Stomach (tissue), 9 donors: ENCODE measurements around the gene CYB561D1. TPM values are rescaled to one million over a fixed set of nuclear protein-coding genes. Genes with fewer than 3 reads are reported as not detected.
A peak's percentile ranks its signal among the peaks of the same experiment; 100 is the strongest.

ENCODE experiments used
- DNase-seq, 2 donors: peaks; one replicate each; pipeline versions ENCODE4 v3.0.0 to v3.0.0-alpha.2; 2013 to 2019
- H3K27ac ChIP-seq, 5 donors: fragments of 200-600 bp in 4 of 5; sonication (generic) in 4 of 5; one replicate each; pipeline ENCODE4 v1.5.1; 2013 to 2019; ENCODE audit warnings: mild to moderate bottlenecking in 1 of 5, moderate library complexity in 1 of 5
- H3K27me3 ChIP-seq, 3 donors: fragments of 200-600 bp; sonication (generic); one replicate each; pipeline ENCODE4 v1.5.1; 2017 to 2019; ENCODE audit warnings: mixed run types in 1 of 3
- H3K36me3 ChIP-seq, 4 donors: fragments of 200-600 bp; sonication (generic); 1 replicate in 3 of 4; 2 replicates in 1 of 4; pipeline ENCODE4 v1.5.1; 2016 to 2019
- H3K4me1 ChIP-seq, 4 donors: fragments of 200-600 bp; sonication (generic); one replicate each; pipeline ENCODE4 v1.5.1; 2016 to 2019
- H3K4me3 ChIP-seq, 4 donors: fragments of 200-600 bp; sonication (generic) in 3 of 4; one replicate each; pipeline ENCODE4 v1.5.1; 2016 to 2019; ENCODE audit warnings: mild to moderate bottlenecking in 1 of 4
- H3K9me3 ChIP-seq, 4 donors: fragments of 200-600 bp; sonication (generic); one replicate each; pipeline ENCODE4 v1.5.1; 2016 to 2019
- EP300 ChIP-seq: sonication (generic); formaldehyde crosslinking; IDR thresholded peaks from one replicate; pipeline ENCODE4 v1.6.1; 2017; ENCODE audit warnings: antibody characterized with exemption
- POLR2A ChIP-seq, 4 donors: fragments of 450-650 bp; IDR thresholded peaks; one replicate each; pipeline ENCODE4 v1.6.1; 2016; ENCODE audit warnings: antibody characterized with exemption in 4 of 4, control low read depth in 2 of 4, mild to moderate bottlenecking in 1 of 4, moderate library complexity in 1 of 4
- POLR2AphosphoS5 ChIP-seq, 3 donors: sonication (generic); formaldehyde crosslinking; IDR thresholded peaks; one replicate each; pipeline ENCODE4 v1.6.1; 2016; ENCODE audit warnings: antibody characterized with exemption in 3 of 3
- WGBS, 5 donors: extraction: QIAGEN DNeasy Blood & Tissue Kit in 3 of 5; methylation state at CpG; one replicate each; pipeline versions ENCODE4 v1.1.5 to v1.1.7; 2013 to 2018; 5-methylcytosine and 5-hydroxymethylcytosine counted together
- intact Hi-C: fragments of 100-400 bp; cut with DNase I; formaldehyde crosslinking; loops from one replicate; pipeline ENCODE4 v1.15.1; 2023; ENCODE audit warnings: low total_unique reads
- polyA plus RNA-seq, 3 donors: library from polyadenylated mRNA; stranded (reverse); fragments of 200-250 nt; gene quantifications; one replicate each; pipeline ENCODE4 v1.2.3, GENCODE V29; 2013
- total RNA-seq, 5 donors: library from RNA; depleted of rRNA; stranded (reverse); fragments of >200 nt; gene quantifications; one replicate each; pipeline versions ENCODE4 v1.1.0 to v1.2.3, GENCODE V29; 2014 to 2016
- TF ChIP-seq, protein P1 (sequence below), 7 experiments: fragments of 450-650 bp in 4 of 7; fragments of 200-600 bp in 3 of 7; sonication (generic) in 3 of 7; IDR thresholded peaks; one replicate each; pipeline ENCODE4 v1.5.1; 2016 to 2019; ENCODE audit warnings: antibody characterized with exemption in 7 of 7, control low read depth in 2 of 7, mild to moderate bottlenecking in 1 of 7
- donor health status: healthy with polysubstance abuse.
- donor health status: Bipolar disorder and iron deficiency.
- donor health status: healthy.

CYB561D1 gene
- total and polyA plus RNA-seq, 8 donors, result 1.8 to 6.4 (median 2.5) TPM

DNA sequence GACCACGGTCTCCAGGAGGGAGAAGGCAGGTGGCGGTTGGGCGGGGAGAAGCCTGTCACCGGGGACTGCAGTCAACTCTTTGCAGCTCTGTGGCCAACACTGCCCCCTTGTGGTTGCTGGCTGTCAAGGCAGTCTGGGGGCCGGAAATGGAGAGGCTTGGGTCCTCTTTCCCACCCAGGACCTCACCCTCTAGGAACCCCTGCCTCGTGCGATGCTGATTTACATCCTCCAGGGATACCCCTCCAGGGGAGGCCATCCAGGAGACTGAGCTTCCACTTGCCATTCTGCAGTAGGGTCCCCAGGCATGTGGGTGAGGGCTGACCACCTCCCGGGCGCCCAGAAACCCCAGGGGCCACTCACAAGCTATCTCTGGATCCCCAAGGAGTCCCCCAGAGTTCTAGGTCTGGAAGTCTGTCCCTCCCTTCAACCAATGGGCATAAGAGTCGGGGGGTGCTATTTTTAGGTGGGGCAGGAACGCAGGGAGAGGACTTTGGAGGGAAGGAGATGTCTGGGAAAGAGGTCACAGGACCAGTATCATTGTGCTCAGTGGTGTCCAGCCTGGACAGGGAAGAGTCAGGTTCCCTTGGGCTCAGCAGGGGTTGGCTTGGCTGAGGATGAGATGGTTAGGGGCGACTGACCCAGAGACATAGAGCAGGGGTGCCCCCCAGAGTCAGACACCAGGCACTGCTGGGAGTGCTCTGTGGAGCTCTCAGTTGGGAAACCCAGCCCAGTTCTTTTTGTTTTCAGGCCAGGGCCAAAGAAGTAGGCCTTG is 38.7 kb downstream of the CYB561D1 start:
- WGBS, 5 donors, result 11 to 16% (median 15%) methylated on average over 12 of the region's 12 CpGs
- DNase-seq, result peak; percentile 86 to 94
- Histone ChIP-seq H3K27ac (peak overlapping the region in 4 of 5 donors; percentile 13 to 61 (median 42)), H3K4me1 (peaks cover 0 to 29% (median 22%) of the 10 kb centered on the region in 4 donors), H3K9me3 (no peaks in the 10 kb centered on the region), H3K4me3 (peak overlapping the region in 3 of 4 donors; percentile 7 to 13 (median 13)), H3K36me3 (no peaks in the 10 kb centered on the region), H3K27me3 (no peaks in the 10 kb centered on the region)
- intact Hi-C loops, result loop anchor here (5.0 kb wide), 1 partner anchor 40 kb away; the partner anchor contains the start of gene CYB561D1
- TF ChIP-seq POLR2AphosphoS5 (IDR thresholded peaks at IDR 0.05), result peak in 1 of 3 donors; percentile 6
- TF ChIP-seq, protein P1, sequence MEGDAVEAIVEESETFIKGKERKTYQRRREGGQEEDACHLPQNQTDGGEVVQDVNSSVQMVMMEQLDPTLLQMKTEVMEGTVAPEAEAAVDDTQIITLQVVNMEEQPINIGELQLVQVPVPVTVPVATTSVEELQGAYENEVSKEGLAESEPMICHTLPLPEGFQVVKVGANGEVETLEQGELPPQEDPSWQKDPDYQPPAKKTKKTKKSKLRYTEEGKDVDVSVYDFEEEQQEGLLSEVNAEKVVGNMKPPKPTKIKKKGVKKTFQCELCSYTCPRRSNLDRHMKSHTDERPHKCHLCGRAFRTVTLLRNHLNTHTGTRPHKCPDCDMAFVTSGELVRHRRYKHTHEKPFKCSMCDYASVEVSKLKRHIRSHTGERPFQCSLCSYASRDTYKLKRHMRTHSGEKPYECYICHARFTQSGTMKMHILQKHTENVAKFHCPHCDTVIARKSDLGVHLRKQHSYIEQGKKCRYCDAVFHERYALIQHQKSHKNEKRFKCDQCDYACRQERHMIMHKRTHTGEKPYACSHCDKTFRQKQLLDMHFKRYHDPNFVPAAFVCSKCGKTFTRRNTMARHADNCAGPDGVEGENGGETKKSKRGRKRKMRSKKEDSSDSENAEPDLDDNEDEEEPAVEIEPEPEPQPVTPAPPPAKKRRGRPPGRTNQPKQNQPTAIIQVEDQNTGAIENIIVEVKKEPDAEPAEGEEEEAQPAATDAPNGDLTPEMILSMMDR (IDR thresholded peaks at IDR 0.05), result peak in 6 of 7 experiments; percentile 64 to 99 (median 97)
- no peak for TF ChIP-seq EP300

DNA sequence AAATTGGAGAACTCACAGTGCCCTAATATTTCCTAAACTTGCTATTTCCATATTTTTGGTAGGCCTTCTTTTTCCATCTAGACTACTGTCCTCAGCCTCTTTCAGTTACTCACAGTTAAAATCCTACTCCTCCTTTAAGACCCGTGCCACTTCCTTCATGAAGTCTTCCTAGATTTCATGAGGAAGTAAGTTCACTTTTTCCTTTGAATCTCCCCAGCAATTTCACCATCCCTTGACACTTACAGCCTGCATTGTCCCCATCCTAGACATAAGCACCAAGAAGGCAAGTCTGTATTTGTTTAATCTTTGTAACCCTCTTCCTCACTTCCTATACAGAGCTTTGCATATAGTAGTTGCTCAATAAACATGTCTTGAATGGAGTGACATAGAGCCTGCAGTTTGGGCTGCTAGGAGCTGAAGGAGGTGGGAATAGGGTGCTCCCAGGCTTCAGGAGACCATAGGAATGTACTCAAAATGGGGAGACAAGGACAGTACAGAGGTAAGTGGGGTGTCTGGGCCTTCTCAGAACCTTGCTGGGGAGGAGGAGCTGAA is 40.5 kb downstream of the CYB561D1 start:
- no peaks in the 10 kb centered on the region for H3K9me3 ChIP-seq
- intact Hi-C loops, result loop anchor here (5.0 kb wide), 1 partner anchor 42 kb away; the partner anchor contains the start of gene CYB561D1
- peaks cover 0 to 29% (median 22%) of the 10 kb centered on the region in 4 donors for H3K4me1 ChIP-seq
- TF ChIP-seq POLR2A (IDR thresholded peaks at IDR 0.05) (no peak), POLR2AphosphoS5 (IDR thresholded peaks at IDR 0.05) (no peak), EP300 (no peak)
- TF ChIP-seq, protein P1 (IDR thresholded peaks at IDR 0.05), result no peak
- H3K4me3 ChIP-seq, result no peak overlapping the region
- no peak overlapping the region for H3K27ac ChIP-seq
- H3K27me3 ChIP-seq, result no peaks in the 10 kb centered on the region
- no peaks in the 10 kb centered on the region for H3K36me3 ChIP-seq
- no peak for DNase-seq
- WGBS, 5 donors, result 78 to 89% (median 85%) methylated on average over 1 of the region's 1 CpG

DNA sequence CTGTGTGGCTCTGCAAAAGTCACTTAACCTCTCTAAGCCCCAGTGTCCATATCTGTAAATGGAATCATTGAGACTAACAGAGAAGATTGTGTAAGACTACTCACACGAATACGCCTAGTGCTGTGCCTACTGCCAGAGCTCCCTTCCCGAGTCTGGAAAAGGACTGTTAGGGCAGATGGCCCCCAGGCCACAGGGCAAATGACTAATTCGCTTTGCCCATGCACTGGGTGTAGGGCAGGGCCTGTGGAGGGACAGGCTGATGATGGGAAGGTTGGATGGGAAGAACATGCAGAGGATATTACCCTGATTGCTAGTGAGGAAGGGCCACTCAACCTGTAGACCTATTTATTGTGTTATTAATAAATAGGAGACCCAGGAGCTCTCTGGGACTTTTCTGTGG is 41.6 kb downstream of the CYB561D1 start:
- DNase-seq, result no peak
- no peak overlapping the region for H3K4me3 ChIP-seq
- no peak for TF ChIP-seq POLR2A (IDR thresholded peaks at IDR 0.05)
- TF ChIP-seq POLR2AphosphoS5 (IDR thresholded peaks at IDR 0.05), result no peak
- TF ChIP-seq, protein P1 (IDR thresholded peaks at IDR 0.05), result no peak
- no peak for TF ChIP-seq EP300

DNA sequence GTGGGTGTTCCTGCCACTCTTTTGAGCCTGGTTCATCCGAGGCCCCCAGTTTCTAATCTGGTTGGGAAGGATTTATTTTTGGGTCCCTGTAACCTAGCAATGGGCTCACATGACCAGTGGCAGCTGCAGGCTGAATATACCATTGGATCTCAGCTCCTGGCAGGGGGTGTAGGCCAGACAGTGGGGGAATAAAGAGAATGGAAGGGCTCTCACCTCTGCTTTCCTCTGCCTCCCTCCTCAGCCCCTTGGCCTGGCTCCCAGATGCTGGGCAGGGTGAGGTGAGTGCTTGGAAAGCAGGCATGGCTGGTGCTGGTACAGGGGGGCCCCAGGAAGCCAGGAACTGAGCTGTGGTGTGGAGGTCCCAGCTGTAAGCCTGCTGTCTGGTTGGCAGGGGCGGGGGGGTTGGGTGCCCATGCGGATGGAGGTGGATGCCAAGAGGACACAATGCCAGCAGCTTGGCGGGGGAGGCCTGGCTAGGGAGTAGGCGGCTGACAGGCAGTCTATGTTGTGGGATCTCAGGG is 42.1 kb downstream of the CYB561D1 start:
- Histone ChIP-seq H3K27ac (peak overlapping the region in 2 of 5 donors; percentile 17 to 40), H3K9me3 (no peaks in the 10 kb centered on the region), H3K4me1 (peaks cover 0 to 26% (median 19%) of the 10 kb centered on the region in 4 donors), H3K27me3 (no peaks in the 10 kb centered on the region), H3K36me3 (no peaks in the 10 kb centered on the region), H3K4me3 (no peak overlapping the region)
- WGBS, 5 donors, result 60 to 79% (median 67%) methylated on average over 4 to 5 of the region's 5 CpGs
- peak in 1 of 2 donors; percentile 48 for DNase-seq
- intact Hi-C loops, result no loop called here
- TF ChIP-seq POLR2AphosphoS5 (IDR thresholded peaks at IDR 0.05), result no peak
- TF ChIP-seq, protein P1 (IDR thresholded peaks at IDR 0.05), result no peak
- no peak for TF ChIP-seq EP300
- no peak for TF ChIP-seq POLR2A (IDR thresholded peaks at IDR 0.05)

More for the DNA sequence above, 41.6 kb downstream of the CYB561D1 start:
- intact Hi-C loops, result no loop called here
- 70 to 79% (median 75%) methylated on average over 4 of the region's 4 CpGs for WGBS, 5 donors
- Histone ChIP-seq H3K4me1 (peaks cover 0 to 29% (median 22%) of the 10 kb centered on the region in 4 donors), H3K9me3 (no peaks in the 10 kb centered on the region), H3K27me3 (no peaks in the 10 kb centered on the region), H3K27ac (peak overlapping the region in 2 of 5 donors; percentile 17 to 40), H3K36me3 (no peaks in the 10 kb centered on the region)
